Measurements from ENCODE around the gene LRFN5. TPM values are rescaled to one million over a fixed set of nuclear protein-coding genes. Genes with fewer than 3 reads are reported as not detected.
A peak's percentile ranks its signal among the peaks of the same experiment; 100 is the strongest.
"Not testable (repeated sequence)": the region's sequence is repeated elsewhere in the genome, so short reads cannot be mapped to it uniquely, and the experiment has no call there.

Gene LRFN5
- total and polyA plus RNA-seq, 2 experiments from 2014 or later = 2.1 to 2.2 TPM

DNA sequence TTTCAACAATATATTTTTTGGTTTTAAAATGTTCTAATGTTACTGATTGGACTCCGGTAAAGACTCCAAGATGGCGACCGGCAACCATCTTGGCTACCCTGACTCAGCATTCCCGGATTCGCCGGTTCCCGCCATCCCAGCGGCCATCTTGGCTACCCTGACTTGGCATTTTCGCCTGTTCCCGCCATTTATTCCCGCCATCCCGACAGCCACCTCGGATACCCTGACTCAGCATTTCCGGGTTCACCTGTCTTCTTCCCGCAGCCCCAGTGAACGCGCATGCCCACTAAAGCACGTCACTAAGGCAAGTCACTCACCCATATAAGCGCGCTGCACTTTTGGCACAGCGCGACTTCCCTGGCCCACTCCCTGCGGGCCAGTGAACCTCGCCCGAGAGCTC lies 9.0 kb upstream of the LRFN5 start:
- Histone ChIP-seq H3K4me1 (ENCODE audit: low read depth) (no peaks in the 10 kb centered on the region), H3K9me3 (ENCODE audit: low read depth) (no peaks in the 10 kb centered on the region), H3K36me3 (no peaks in the 10 kb centered on the region), H3K4me3 (no peak overlapping the region), H3K27ac (no peak overlapping the region), H3K27me3 (no peaks in the 10 kb centered on the region)
- no peak for DNase-seq (ENCODE audit: low read depth in 1 of 2, low spot score in 1 of 2)
- TF ChIP-seq CTCF (IDR thresholded peaks at IDR 0.05; ENCODE audit: low read depth, low read length) = no peak

DNA sequence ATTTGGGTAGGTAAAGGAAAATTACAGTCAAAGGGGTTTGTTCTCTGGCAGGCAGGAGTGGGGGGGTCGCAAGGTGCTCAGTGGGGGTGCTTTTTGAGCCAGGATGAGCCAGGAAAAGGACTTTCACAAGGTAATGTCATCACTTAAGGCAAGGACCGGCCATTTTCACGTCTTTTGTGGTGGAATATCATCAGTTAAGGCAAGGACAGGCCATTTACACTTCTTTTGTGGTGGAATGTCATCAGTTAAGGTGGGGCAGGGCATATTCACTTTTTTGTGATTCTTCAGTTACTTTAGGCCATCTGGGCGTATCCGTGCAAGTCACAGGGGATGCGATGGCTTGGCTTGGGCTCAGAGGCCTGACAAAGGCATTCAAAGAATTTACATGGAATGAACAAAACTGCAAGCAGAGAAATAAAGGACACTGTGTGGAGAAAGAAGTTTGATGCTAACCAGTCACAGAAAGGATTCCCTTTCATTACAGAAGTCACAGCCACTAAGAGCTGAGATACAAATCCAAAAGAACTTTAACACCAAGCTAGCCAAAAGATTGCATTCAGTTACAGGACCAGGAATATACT lies 6.8 kb upstream of the LRFN5 start:
- DNase-seq (ENCODE audit: low read depth in 1 of 2, low spot score in 1 of 2) = peak in 1 of 2 donors; percentile 39
- not testable (repeated sequence) for H3K9me3 ChIP-seq (ENCODE audit: low read depth); H3K4me1 ChIP-seq (ENCODE audit: low read depth); H3K27ac ChIP-seq; H3K36me3 ChIP-seq; H3K4me3 ChIP-seq; H3K27me3 ChIP-seq

GRCh38 chr14:41604721-41605531 lies 1.8 kb upstream of the LRFN5 start:
- no peaks in the 10 kb centered on the region for H3K36me3 ChIP-seq
- H3K9me3 ChIP-seq (ENCODE audit: low read depth) = no peaks in the 10 kb centered on the region
- peaks cover 10% of the 10 kb centered on the region for H3K4me1 ChIP-seq (ENCODE audit: low read depth)
- H3K4me3 ChIP-seq = peak overlapping the region; percentile 80
- peaks cover 32% of the 10 kb centered on the region for H3K27me3 ChIP-seq
- no peak for TF ChIP-seq CTCF (IDR thresholded peaks at IDR 0.05; ENCODE audit: low read depth, low read length)
- peak; percentile 86 to 93 for DNase-seq (ENCODE audit: low read depth in 1 of 2, low spot score in 1 of 2)
- no peak overlapping the region for H3K27ac ChIP-seq

DNA sequence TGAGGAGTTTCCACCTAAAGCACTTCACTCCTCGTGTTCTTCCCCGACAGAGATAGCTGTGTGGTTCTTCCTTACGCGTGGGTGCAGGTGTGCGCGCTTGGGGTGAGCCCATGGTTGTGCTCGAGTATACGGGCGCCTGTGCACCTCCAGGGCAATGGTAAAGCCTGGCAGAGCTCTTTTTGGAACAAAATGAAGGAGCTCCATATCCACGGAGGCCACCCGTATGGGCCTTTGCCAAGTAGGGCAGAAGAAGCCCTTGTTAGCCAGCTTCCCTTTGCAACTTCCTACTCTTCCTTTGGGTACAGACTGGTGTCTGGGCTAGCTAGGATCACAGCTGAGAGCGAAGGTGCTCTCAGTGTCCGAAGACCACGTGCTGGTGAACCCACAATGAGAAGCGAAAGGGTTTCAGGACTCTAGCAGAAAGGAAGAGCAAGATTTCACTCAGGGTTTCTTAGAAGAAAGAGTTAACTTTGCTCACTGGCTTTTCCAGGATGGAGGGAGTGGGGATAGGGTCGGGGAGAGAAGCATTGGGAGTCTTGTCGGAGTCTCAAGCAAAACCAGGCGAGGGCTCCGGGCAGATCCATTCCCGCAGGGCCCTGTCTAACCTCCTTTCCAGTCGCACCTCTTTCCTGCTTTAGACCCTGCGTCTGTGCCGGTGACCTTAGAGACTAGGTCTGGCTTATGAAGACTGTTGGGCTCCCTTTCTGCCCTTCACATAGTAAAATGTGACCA lies 960 bp upstream of the LRFN5 start:
- Histone ChIP-seq H3K36me3 (no peaks in the 10 kb centered on the region), H3K4me1 (ENCODE audit: low read depth) (peaks cover 10% of the 10 kb centered on the region), H3K27me3 (peaks cover 40% of the 10 kb centered on the region), H3K4me3 (peak overlapping the region; percentile 80), H3K27ac (no peak overlapping the region), H3K9me3 (ENCODE audit: low read depth) (no peaks in the 10 kb centered on the region)
- peak; percentile 69 to 72 for DNase-seq (ENCODE audit: low read depth in 1 of 2, low spot score in 1 of 2)
- TF ChIP-seq CTCF (IDR thresholded peaks at IDR 0.05; ENCODE audit: low read depth, low read length) = no peak

DNA sequence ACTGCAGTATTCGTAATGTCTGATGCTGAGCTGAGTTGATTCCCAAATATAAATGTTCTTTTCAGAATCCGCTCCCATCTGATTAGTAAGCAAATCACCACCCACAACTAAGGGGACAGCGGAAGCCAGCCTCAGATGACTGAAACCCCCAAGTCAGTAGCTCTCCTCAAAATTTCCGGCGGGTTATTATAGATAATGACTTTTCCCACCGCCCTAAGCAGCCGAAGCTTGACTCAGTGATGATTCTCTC lies 469 bp upstream of the LRFN5 start:
- peaks cover 45% of the 10 kb centered on the region for H3K27me3 ChIP-seq
- H3K9me3 ChIP-seq (ENCODE audit: low read depth) = no peaks in the 10 kb centered on the region
- H3K4me1 ChIP-seq (ENCODE audit: low read depth) = peaks cover 10% of the 10 kb centered on the region
- peak overlapping the region; percentile 80 for H3K4me3 ChIP-seq
- H3K27ac ChIP-seq = no peak overlapping the region
- DNase-seq (ENCODE audit: low read depth in 1 of 2, low spot score in 1 of 2) = no peak
- H3K36me3 ChIP-seq = no peaks in the 10 kb centered on the region
- TF ChIP-seq CTCF (IDR thresholded peaks at IDR 0.05; ENCODE audit: low read depth, low read length) = no peak

DNA sequence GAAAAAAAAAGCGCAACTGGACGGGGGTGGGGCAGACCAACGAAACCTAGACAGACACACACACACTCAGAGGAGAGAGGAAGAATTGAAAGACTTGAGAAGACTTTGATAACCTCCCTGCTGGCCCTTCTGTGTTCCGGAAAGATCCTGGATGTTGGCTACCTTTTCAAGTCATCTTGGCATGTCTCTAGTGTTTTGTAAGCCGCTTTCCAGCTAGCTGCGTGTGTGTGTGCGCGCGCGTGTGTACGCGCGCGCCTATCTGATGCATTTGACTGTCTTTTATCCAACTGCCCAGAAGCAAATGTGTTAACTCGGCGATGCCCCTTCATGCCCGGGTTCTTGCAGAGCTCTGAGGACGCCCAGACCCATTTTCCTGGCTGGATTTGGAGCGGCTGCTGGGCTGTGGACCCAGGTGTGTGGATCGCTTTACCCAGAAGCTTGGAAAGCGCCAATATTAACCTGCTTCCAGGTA lies 664 bp downstream of the LRFN5 start:
- Histone ChIP-seq H3K9me3 (ENCODE audit: low read depth) (no peaks in the 10 kb centered on the region), H3K36me3 (no peaks in the 10 kb centered on the region), H3K4me3 (peak overlapping the region; percentile 80), H3K27ac (no peak overlapping the region), H3K4me1 (ENCODE audit: low read depth) (peaks cover 10% of the 10 kb centered on the region), H3K27me3 (peaks cover 56% of the 10 kb centered on the region)
- no peak for TF ChIP-seq CTCF (IDR thresholded peaks at IDR 0.05; ENCODE audit: low read depth, low read length)
- no peak for DNase-seq (ENCODE audit: low read depth in 1 of 2, low spot score in 1 of 2)

All from cardiac muscle cell (in vitro differentiated cells and primary cell).